ENCODE results near the gene PRXL2B. TPM values are rescaled to one million over a fixed set of nuclear protein-coding genes. Genes with fewer than 3 reads are reported as not detected.

PRXL2B gene
- total and polyA plus RNA-seq, 10 of the 15 experiments (the other 5 are each of a cell fraction or from before 2014, with no cell fraction given): 0.44 to 5.6 (median 4.0) TPM

DNA sequence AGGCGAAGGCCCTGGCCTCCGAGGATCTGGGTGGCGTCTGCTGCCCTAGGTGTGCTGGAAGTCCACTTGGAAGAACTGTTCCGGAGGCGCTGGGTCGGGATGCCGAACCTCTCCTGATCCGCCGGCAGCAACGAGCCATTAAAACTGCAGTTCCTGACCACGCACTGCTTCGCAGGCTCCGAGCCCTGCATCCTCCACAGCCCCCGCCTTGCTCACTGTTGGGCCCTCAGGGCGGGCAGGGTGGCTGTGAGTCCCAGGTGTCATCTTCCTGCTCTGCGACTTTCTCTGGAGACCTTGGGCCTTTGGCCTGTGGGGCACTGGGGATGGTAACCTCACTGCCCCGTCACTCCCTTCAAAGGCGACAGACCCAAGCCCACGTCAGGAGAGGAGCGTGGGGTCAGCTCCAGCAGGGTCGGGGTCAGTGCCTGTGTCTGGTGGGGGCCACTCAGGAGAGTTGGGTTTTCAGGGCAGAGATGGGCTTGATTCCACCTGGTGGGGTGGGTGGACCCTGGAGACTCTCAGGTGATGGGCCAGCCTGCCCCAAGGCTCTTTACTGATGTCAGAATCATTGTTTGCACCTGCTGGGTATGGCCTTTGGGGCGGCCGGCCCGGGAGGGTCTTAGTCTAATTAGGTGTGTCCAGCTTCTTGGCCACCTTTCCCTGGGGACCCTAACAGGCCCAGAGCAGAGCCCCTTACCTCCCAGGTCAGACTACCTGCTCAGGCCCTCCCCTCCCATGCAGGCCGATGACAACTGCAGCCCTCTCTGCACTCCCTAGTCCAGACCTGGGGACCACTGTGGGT is 3.1 kb downstream of the PRXL2B start (continued):
- TF ChIP-seq PAX8 (IDR thresholded peaks at IDR 0.05): no peak
- TF ChIP-seq SMARCA5 (IDR thresholded peaks at IDR 0.05): no peak
- no peak for TF ChIP-seq SIN3A (IDR thresholded peaks at IDR 0.05; ENCODE audit: low read depth, low read length)
- TF ChIP-seq ZZZ3 (IDR thresholded peaks at IDR 0.05; ENCODE audit: control insufficient read depth, insufficient read length, low read depth): no peak
- no peak for TF ChIP-seq TAF1 (IDR thresholded peaks at IDR 0.05; ENCODE audit: borderline replicate concordance, low read depth, low read length)
- TF ChIP-seq ZBTB33 (IDR thresholded peaks at IDR 0.05): no peak

GRCh38 chr1:2590233-2591141 is 3.9 kb downstream of the PRXL2B start:
- Histone ChIP-seq H3K27me3 (replicated peaks in 1 of 2; ENCODE audit: control insufficient read depth in 2 of 2, insufficient read depth in 2 of 2, low read length in 1 of 2) (no peaks in the 10 kb centered on the region), H3K4me2 (ENCODE audit: control insufficient read depth, insufficient read depth) (no peak overlapping the region), H3K79me2 (ENCODE audit: control insufficient read depth, insufficient read depth, low read length) (peaks cover 1% of the 10 kb centered on the region), H3K4me1 (ENCODE audit: control insufficient read depth, insufficient read depth, low read length) (peaks cover 4% of the 10 kb centered on the region; the same call in 1 of the 2 replicates), H3K9me3 (replicated peaks; ENCODE audit: control insufficient read depth, insufficient read depth, low read length) (no peaks in the 10 kb centered on the region), H3K27ac (ENCODE audit: control insufficient read depth, insufficient read depth) (no peak overlapping the region), H2AFZ (ENCODE audit: control insufficient read depth, low read depth, low read length) (no peak overlapping the region), H3K9ac (ENCODE audit: control insufficient read depth, insufficient read depth, low read length) (no peak overlapping the region), H4K20me1 (ENCODE audit: control insufficient read depth, insufficient read depth) (no peaks in the 10 kb centered on the region), H3K36me3 (ENCODE audit: control insufficient read depth in 2 of 2, insufficient read depth in 2 of 2, low read length in 1 of 2) (no peaks in the 10 kb centered on the region), H3K4me3 (no peak overlapping the region)
- ChIA-PET SMC1A (ENCODE audit: uncharacterized antibody, unreplicated experiment) (no interaction called here), CTCF (no interaction called here), RAD21 (ENCODE audit: unreplicated experiment) (no interaction called here), POLR2A (no interaction called here)
- ATAC-seq (no peak), DNase-seq (ENCODE audit: low read depth, low spot score) (no peak), FAIRE-seq (no peak)
- in situ Hi-C loops (cut with MboI) (no loop called here), intact Hi-C loops (cut with micrococcal nuclease; ENCODE audit: unreplicated experiment) (no loop called here)
- WGBS (ENCODE audit: insufficient coverage, insufficient replicate concordance, low lambda C conversion rate, missing lambda C conversion rate): 83% methylated on average over 31 of the region's 31 CpGs
- no TSS peak for BruUV-seq (replicated peaks)
- no peak for TF ChIP-seq SREBF2 (IDR thresholded peaks at IDR 0.05; ENCODE audit: low read length)
- TF ChIP-seq NR2C2 (IDR thresholded peaks at IDR 0.05; ENCODE audit: borderline replicate concordance, control insufficient read depth, insufficient read length, low read depth): no peak
- no peak for TF ChIP-seq BMI1 (IDR thresholded peaks at IDR 0.05; ENCODE audit: borderline replicate concordance)
- TF ChIP-seq ZSCAN29 (IDR thresholded peaks at IDR 0.05): no peak
- TF ChIP-seq IRF4 (IDR thresholded peaks at IDR 0.05; ENCODE audit: low read depth, low read length): no peak
- no peak for TF ChIP-seq ZNF622 (IDR thresholded peaks at IDR 0.05)
- TF ChIP-seq JUND (IDR thresholded peaks at IDR 0.05; ENCODE audit: low read depth, low read length): no peak
- TF ChIP-seq CBX3 (IDR thresholded peaks at IDR 0.05; ENCODE audit: borderline replicate concordance, low read depth): no peak
- TF ChIP-seq NFIC (IDR thresholded peaks at IDR 0.05; ENCODE audit: low read depth, low read length): no peak

All from GM12878 (cell line).